ENCODE results near the gene PAPSS2.

PAPSS2 gene

DNA sequence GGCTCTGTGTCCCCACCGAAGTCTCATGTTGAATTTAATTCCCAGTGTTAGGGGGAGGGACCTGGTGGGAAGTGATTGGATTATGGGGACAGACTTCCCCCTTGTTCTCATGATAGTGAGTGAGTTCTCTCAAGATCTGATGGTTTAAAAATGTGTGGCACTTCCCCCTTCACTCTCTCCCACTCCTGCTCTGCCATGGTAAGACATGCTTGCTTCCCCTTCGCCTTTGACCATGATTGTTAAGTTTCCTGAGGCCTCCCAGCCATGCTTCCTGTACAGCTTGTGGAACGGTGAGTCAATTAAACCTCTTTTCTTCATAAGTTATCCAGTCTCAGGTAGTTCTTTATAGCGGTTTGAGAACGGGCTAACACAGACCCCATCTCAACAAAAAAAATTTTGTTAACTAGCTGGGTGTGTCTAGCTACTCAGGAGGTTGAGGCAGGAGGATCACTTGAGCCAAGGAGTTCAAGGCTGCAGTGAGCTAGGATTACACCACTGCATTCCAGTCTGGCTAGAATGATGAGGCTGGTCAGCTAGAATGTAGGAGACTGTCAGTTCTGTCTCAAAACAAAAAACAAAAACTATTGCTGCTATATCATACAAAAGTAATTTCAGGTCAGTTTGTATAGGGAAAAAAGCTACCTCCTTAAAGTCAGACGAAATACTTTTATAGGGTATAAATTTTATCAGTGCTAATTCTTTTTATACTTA is 100.7 kb downstream of the PAPSS2 start:
- Histone ChIP-seq H3K36me3 (peaks cover 16% of the 10 kb centered on the region), H3K27ac (no peak overlapping the region), H3K9me3 (ENCODE audit: severe bottlenecking) (no peaks in the 10 kb centered on the region), H3K27me3 (ENCODE audit: insufficient read depth, low read depth, severe bottlenecking) (no peaks in the 10 kb centered on the region), H3K4me3 (ENCODE audit: low read depth, low read length) (no peak overlapping the region)
- TF ChIP-seq, protein P1, sequence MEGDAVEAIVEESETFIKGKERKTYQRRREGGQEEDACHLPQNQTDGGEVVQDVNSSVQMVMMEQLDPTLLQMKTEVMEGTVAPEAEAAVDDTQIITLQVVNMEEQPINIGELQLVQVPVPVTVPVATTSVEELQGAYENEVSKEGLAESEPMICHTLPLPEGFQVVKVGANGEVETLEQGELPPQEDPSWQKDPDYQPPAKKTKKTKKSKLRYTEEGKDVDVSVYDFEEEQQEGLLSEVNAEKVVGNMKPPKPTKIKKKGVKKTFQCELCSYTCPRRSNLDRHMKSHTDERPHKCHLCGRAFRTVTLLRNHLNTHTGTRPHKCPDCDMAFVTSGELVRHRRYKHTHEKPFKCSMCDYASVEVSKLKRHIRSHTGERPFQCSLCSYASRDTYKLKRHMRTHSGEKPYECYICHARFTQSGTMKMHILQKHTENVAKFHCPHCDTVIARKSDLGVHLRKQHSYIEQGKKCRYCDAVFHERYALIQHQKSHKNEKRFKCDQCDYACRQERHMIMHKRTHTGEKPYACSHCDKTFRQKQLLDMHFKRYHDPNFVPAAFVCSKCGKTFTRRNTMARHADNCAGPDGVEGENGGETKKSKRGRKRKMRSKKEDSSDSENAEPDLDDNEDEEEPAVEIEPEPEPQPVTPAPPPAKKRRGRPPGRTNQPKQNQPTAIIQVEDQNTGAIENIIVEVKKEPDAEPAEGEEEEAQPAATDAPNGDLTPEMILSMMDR (IDR thresholded peaks at IDR 0.05; ENCODE audit: low read depth, low read length): no peak
- no peak for DNase-seq

DNA sequence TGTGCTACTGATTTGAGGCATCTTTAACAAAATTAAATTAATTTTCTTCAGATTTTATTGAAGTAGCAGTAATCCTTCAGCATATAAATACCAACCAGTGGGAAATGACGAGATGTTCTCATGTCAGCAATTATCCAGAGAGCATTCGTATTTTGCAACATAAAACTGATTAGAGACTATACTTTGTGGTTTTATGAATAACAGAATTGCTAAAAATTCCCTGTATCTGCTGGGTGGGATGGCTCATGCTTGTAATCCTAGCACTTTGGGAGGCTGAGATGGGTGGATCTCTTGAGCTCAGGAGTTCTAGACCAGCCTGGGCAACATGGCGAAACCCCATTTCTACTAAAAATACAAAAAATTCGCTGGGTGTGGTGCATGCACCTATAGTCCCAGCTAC is 101.5 kb downstream of the PAPSS2 start:
- Histone ChIP-seq H3K36me3 (peaks cover 12% of the 10 kb centered on the region), H3K9me3 (ENCODE audit: severe bottlenecking) (no peaks in the 10 kb centered on the region), H3K27me3 (ENCODE audit: insufficient read depth, low read depth, severe bottlenecking) (no peaks in the 10 kb centered on the region), H3K27ac (no peak overlapping the region), H3K4me3 (ENCODE audit: low read depth, low read length) (no peak overlapping the region)
- TF ChIP-seq, protein P1 (IDR thresholded peaks at IDR 0.05; ENCODE audit: low read depth, low read length): no peak
- no peak for DNase-seq

DNA sequence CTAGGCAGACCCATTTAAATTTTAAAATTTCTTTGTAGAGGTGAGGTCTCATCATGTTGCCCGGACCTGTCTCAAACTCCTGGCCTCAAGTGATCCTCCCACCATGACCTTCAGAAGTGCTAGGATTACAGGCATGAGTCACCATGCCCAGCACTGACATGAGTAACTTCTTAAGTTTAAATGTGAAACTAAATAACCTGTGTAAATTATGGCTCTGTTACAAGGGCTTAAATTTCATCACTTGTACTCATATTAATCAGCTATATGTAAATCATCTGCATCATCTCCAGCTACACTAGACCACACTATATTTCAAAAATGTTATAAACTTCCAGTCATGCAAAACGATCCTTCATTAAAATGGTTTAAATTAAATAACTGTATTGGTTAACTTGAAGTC is 102.2 kb downstream of the PAPSS2 start:
- Histone ChIP-seq H3K27ac (no peak overlapping the region), H3K27me3 (ENCODE audit: insufficient read depth, low read depth, severe bottlenecking) (no peaks in the 10 kb centered on the region), H3K4me3 (ENCODE audit: low read depth, low read length) (no peak overlapping the region), H3K9me3 (ENCODE audit: severe bottlenecking) (no peaks in the 10 kb centered on the region), H3K36me3 (peaks cover 12% of the 10 kb centered on the region)
- TF ChIP-seq, protein P1 (IDR thresholded peaks at IDR 0.05; ENCODE audit: low read depth, low read length): no peak
- no peak for DNase-seq

DNA sequence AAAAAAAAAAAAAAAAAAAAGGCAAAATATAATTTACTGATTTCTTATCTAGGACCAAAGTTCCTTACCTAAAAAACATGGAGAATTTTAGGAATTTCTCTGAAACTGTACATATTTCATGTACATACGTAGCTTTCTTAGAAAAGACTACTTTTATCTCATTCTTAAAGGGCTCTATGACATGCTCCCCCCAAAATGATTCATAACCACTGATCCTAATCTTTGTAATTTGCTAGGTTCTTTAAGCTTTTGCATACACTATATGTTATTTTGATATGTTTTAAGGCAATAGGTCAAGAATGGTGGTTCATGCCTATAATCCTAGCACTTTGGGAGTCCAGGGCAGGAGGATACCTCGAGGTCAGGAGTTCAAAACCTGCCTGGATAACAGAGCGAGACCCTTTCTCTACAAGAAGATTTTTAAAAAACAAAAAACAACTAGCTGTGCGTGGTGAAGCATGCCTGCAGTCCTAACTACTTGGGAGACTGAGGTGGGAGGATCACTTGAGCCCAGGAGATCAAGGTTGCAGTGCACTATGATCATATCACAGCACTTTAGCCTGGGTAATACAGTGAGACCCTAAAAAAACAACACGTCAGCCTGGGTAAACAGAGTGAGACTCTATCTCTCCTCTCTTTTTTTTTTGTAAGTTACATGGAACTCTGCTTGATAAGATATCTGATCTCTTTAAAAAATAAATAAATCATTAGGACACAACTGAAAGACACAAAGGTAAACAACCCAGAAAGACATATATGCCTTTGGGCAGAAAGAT is 103.6 kb downstream of the PAPSS2 start:
- H3K36me3 ChIP-seq: peaks cover 16% of the 10 kb centered on the region
- TF ChIP-seq, protein P1 (IDR thresholded peaks at IDR 0.05; ENCODE audit: low read depth, low read length): no peak
- H3K9me3 ChIP-seq (ENCODE audit: severe bottlenecking): no peaks in the 10 kb centered on the region
- H3K4me3 ChIP-seq (ENCODE audit: low read depth, low read length): no peak overlapping the region
- no peaks in the 10 kb centered on the region for H3K27me3 ChIP-seq (ENCODE audit: insufficient read depth, low read depth, severe bottlenecking)
- DNase-seq: no peak
- no peak overlapping the region for H3K27ac ChIP-seq

DNA sequence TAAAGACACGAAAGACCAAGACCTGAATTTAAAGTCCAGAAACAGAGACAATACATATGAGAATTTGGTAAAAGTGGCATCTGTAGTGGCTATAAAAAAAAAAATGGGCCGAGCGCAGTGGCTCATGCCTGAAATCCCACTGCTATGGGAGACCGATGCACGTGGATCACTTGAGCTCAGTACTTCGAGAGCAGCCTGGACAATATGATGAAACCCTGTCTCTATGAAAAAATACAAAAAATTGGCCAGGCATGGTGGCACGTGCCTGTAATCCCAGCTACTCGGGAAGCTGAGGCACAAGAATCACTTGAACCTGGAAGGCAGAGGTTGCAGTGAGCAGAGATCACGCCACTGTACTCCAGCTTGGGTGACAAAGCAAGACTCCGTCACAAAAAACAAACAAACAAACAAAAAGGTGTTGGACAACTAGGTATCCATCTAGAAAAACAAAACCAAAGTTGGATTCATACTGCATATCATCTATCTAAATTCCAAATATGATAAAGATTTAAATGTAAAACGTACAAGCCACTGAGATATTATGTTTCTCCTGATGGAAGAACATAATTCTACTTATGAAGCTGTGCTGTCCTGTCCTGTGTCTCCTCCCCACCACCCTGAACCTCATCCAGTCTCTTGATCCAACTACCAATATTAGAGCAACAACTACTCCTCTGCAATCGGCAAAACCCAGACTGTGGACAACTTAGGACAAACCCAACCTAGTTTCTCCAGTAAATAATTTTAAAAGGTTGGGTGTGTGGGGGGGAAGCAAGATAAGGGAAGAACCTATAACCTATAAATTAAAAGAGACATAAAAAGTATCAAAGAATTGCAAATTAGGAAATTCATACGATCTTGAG is 104.6 kb downstream of the PAPSS2 start:
- DNase-seq: no peak
- Histone ChIP-seq H3K4me3 (ENCODE audit: low read depth, low read length) (no peak overlapping the region), H3K27ac (no peak overlapping the region), H3K9me3 (ENCODE audit: severe bottlenecking) (no peaks in the 10 kb centered on the region), H3K27me3 (ENCODE audit: insufficient read depth, low read depth, severe bottlenecking) (no peaks in the 10 kb centered on the region), H3K36me3 (peaks cover 16% of the 10 kb centered on the region)
- TF ChIP-seq, protein P1 (IDR thresholded peaks at IDR 0.05; ENCODE audit: low read depth, low read length): no peak

All from WERI-Rb-1 (cell line).